Measurements from ENCODE around the gene CCDC9B.

The CCDC9B gene

GRCh38 chr15:40365624-40366456, 25.1 kb upstream of the CCDC9B start:
- DNase-seq, result no peak

GRCh38 chr15:40365016-40365415, 24.3 kb upstream of the CCDC9B start:
- DNase-seq, result no peak

- no peak for DNase-seq
Observed at GRCh38 chr15:40364251-40364650, 23.5 kb upstream of the CCDC9B start.

- DNase-seq, result no peak
Observed at GRCh38 chr15:40363611-40364010, 22.9 kb upstream of the CCDC9B start.

GRCh38 chr15:40361640-40362039, 20.9 kb upstream of the CCDC9B start:
- no peak for DNase-seq

- DNase-seq, result no peak
Observed at GRCh38 chr15:40360015-40360414, 19.3 kb upstream of the CCDC9B start.

- no peak for DNase-seq
Observed at GRCh38 chr15:40358471-40359353, 18.0 kb upstream of the CCDC9B start.

GRCh38 chr15:40357723-40358470, 17.2 kb upstream of the CCDC9B start, which contains the start of gene DISP2:
DISP2 (plus strand) TSS chr15:40358219; CDS start chr15:40358322, 103 bp downstream.
- peak; percentile 79 for DNase-seq

GRCh38 chr15:40357246-40357645, 16.5 kb upstream of the CCDC9B start:
- DNase-seq, result no peak

GRCh38 chr15:40355976-40356585, 15.3 kb upstream of the CCDC9B start:
- DNase-seq, result no peak

- peak; percentile 78 for DNase-seq
Observed at GRCh38 chr15:40354408-40355171, 13.9 kb upstream of the CCDC9B start.

GRCh38 chr15:40353697-40354096, 13.0 kb upstream of the CCDC9B start:
- no peak for DNase-seq

- DNase-seq, result no peak
Observed at GRCh38 chr15:40352281-40352901, 11.7 kb upstream of the CCDC9B start.

GRCh38 chr15:40349163-40349562, 8.4 kb upstream of the CCDC9B start:
- no peak for DNase-seq

GRCh38 chr15:40348474-40348870, 7.7 kb upstream of the CCDC9B start:
- DNase-seq, result no peak

GRCh38 chr15:40347559-40348473, 7.1 kb upstream of the CCDC9B start:
- DNase-seq, result no peak

- DNase-seq, result no peak
Observed at GRCh38 chr15:40346579-40347558, 6.1 kb upstream of the CCDC9B start.

- no peak for DNase-seq
Observed at GRCh38 chr15:40345867-40346578, 5.3 kb upstream of the CCDC9B start.
